PC-9 (cell line): Measurements from ENCODE around the gene FAM3C.

Experiments used
- EZH2 ChIP-seq: fragments of 200-600 bp; sonication (generic); IDR thresholded peaks from 2 replicates; pipeline ENCODE4 v1.8.0; 2017; ENCODE audit warnings: antibody characterized with exemption, low read depth
- TF ChIP-seq, protein P1 (sequence below): fragments of 200-600 bp; sonication (generic); conservative IDR thresholded peaks from 2 replicates; pipeline ENCODE4 v1.6.1; 2017; ENCODE audit warnings: mixed run types, antibody characterized with exemption, mild to moderate bottlenecking, moderate library complexity

GRCh38 chr7:121394709-121395140 is 1.4 kb downstream of the FAM3C start:
- TF ChIP-seq, protein P1, sequence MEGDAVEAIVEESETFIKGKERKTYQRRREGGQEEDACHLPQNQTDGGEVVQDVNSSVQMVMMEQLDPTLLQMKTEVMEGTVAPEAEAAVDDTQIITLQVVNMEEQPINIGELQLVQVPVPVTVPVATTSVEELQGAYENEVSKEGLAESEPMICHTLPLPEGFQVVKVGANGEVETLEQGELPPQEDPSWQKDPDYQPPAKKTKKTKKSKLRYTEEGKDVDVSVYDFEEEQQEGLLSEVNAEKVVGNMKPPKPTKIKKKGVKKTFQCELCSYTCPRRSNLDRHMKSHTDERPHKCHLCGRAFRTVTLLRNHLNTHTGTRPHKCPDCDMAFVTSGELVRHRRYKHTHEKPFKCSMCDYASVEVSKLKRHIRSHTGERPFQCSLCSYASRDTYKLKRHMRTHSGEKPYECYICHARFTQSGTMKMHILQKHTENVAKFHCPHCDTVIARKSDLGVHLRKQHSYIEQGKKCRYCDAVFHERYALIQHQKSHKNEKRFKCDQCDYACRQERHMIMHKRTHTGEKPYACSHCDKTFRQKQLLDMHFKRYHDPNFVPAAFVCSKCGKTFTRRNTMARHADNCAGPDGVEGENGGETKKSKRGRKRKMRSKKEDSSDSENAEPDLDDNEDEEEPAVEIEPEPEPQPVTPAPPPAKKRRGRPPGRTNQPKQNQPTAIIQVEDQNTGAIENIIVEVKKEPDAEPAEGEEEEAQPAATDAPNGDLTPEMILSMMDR, result no peak
- TF ChIP-seq EZH2, result no peak
